Hepatocyte (in vitro differentiated cells): Measurements from ENCODE around the gene FNDC3B. TPM values are rescaled to one million over a fixed set of nuclear protein-coding genes. Genes with fewer than 3 reads are reported as not detected.

ENCODE experiments used
- DNase-seq: peaks from one replicate; pipeline ENCODE4 v3.0.0-alpha.2; 2016; ENCODE audit warnings: low spot score
- H2AFZ ChIP-seq: fragments of 200-600 bp; sonication (generic); 2 replicates; pipeline ENCODE4 v1.6.0; 2016; ENCODE audit warnings: antibody characterized with exemption, mild to moderate bottlenecking
- H3K27ac ChIP-seq: fragments of 200-600 bp; sonication (generic); 2 replicates; pipeline ENCODE4 v1.5.1; 2016; ENCODE audit warnings: mild to moderate bottlenecking
- H3K27me3 ChIP-seq: fragments of 200-600 bp; sonication (generic); 2 replicates; pipeline ENCODE4 v1.6.1; 2016
- H3K36me3 ChIP-seq: fragments of 200-600 bp; sonication (generic); replicated peaks from 2 replicates; pipeline ENCODE4 v1.5.1; 2016; ENCODE audit warnings: low read depth; ENCODE audit not compliant: insufficient read depth
- H3K4me1 ChIP-seq: fragments of 200-600 bp; sonication (generic); 2 replicates; pipeline ENCODE4 v1.5.1; 2016; ENCODE audit warnings: mild to moderate bottlenecking, moderate library complexity; ENCODE audit not compliant: insufficient read depth
- H3K4me2 ChIP-seq: fragments of 200-600 bp; sonication (generic); 2 replicates; pipeline ENCODE4 v1.6.0; 2016
- H3K4me3 ChIP-seq: fragments of 200-600 bp; sonication (generic); 2 replicates; pipeline ENCODE4 v1.5.1; 2016; ENCODE audit warnings: mild to moderate bottlenecking
- H3K79me2 ChIP-seq: fragments of 200-600 bp; sonication (generic); 2 replicates; pipeline ENCODE4 v1.6.0; 2017; ENCODE audit warnings: mild to moderate bottlenecking
- H3K9me2 ChIP-seq: fragments of 200-600 bp; sonication (generic); replicated peaks from 2 replicates; pipeline ENCODE4 v1.6.0; 2017; ENCODE audit warnings: mild to moderate bottlenecking; ENCODE audit not compliant: insufficient read depth
- H3K9me3 ChIP-seq: fragments of 200-600 bp; sonication (generic); 2 replicates; pipeline ENCODE4 v1.5.1; 2016; ENCODE audit warnings: low read depth, mild to moderate bottlenecking
- H4K20me1 ChIP-seq: fragments of 200-600 bp; sonication (generic); 2 replicates; pipeline ENCODE4 v1.6.0; 2016; ENCODE audit warnings: mild to moderate bottlenecking; ENCODE audit not compliant: insufficient read depth, poor library complexity, severe bottlenecking
- CTCF ChIP-seq: fragments of 200-600 bp; sonication (generic); IDR thresholded peaks from 2 replicates; pipeline ENCODE4 v1.5.1; 2016; ENCODE audit warnings: antibody characterized with exemption, mild to moderate bottlenecking; ENCODE audit not compliant: poor library complexity
- EZH2 ChIP-seq: fragments of 200-600 bp; sonication (generic); IDR thresholded peaks from 2 replicates; pipeline ENCODE4 v1.6.1; 2016; ENCODE audit warnings: antibody characterized with exemption, mild to moderate bottlenecking, borderline replicate concordance
- EZH2phosphoT487 ChIP-seq: fragments of 200-600 bp; sonication (generic); IDR thresholded peaks from one replicate; pipeline ENCODE4 v1.6.1; 2018; ENCODE audit warnings: antibody characterized with exemption, mild to moderate bottlenecking, low read depth, moderate library complexity; ENCODE audit not compliant: unreplicated experiment, severe bottlenecking
- WGBS: methylation state at CpG from one replicate; pipeline ENCODE4 v1.1.6; 2016; ENCODE audit warnings: low lambda C conversion rate; ENCODE audit errors: missing lambda C conversion rate; 5-methylcytosine and 5-hydroxymethylcytosine counted together
- polyA plus RNA-seq: library from polyadenylated mRNA; unstranded; fragments of >200 nt; fragmentation: Nextera tagmentation; extraction: Ambion mirVana; gene quantifications from 2 replicates; pipeline ENCODE4 v1.2.1, GENCODE V29; 2016
- total RNA-seq: library from RNA; depleted of rRNA; stranded (reverse); fragments of >200 nt; gene quantifications from 2 replicates; pipeline ENCODE4 v1.2.3, GENCODE V29; 2014

The FNDC3B gene
- total and polyA plus RNA-seq, 2 experiments from 2014 or later: 61.2 to 113 TPM

- TF ChIP-seq EZH2 (no peak), EZH2phosphoT487 (no peak), CTCF (no peak)
These were observed 260.8 kb downstream of the FNDC3B start for GRCh38 chr3:172300187-172300586.

GRCh38 chr3:172300862-172301261, 261.5 kb downstream of the FNDC3B start:
- Histone ChIP-seq H3K4me1 (peaks cover 9% of the 10 kb centered on the region), H3K4me3 (no peak overlapping the region), H3K27me3 (no peaks in the 10 kb centered on the region), H4K20me1 (no peaks in the 10 kb centered on the region), H3K9me3 (no peaks in the 10 kb centered on the region), H3K36me3 (no peaks in the 10 kb centered on the region), H3K9me2 (no peaks in the 10 kb centered on the region), H3K79me2 (peaks cover 3% of the 10 kb centered on the region), H2AFZ (no peak overlapping the region), H3K27ac (no peak overlapping the region), H3K4me2 (no peak overlapping the region)
- 88% methylated on average over 5 of the region's 5 CpGs for WGBS
- DNase-seq: no peak
- TF ChIP-seq EZH2phosphoT487 (no peak), CTCF (no peak)

More at GRCh38 chr3:172300187-172300586, 260.8 kb downstream of the FNDC3B start:
- Histone ChIP-seq H4K20me1 (no peaks in the 10 kb centered on the region), H3K27me3 (no peaks in the 10 kb centered on the region), H3K4me1 (peaks cover 4% of the 10 kb centered on the region), H3K4me2 (no peak overlapping the region), H3K27ac (no peak overlapping the region), H2AFZ (no peak overlapping the region), H3K4me3 (no peak overlapping the region), H3K9me2 (no peaks in the 10 kb centered on the region), H3K36me3 (no peaks in the 10 kb centered on the region), H3K9me3 (no peaks in the 10 kb centered on the region), H3K79me2 (peaks cover 3% of the 10 kb centered on the region)
- WGBS: 67% methylated on average over 2 of the region's 2 CpGs
- DNase-seq: no peak

GRCh38 chr3:172302203-172302602, 262.8 kb downstream of the FNDC3B start:
- WGBS: 96% methylated on average over 2 of the region's 2 CpGs
- Histone ChIP-seq H3K4me3 (no peak overlapping the region), H3K9me2 (no peaks in the 10 kb centered on the region), H3K36me3 (no peaks in the 10 kb centered on the region), H2AFZ (no peak overlapping the region), H3K27ac (no peak overlapping the region), H3K4me1 (peaks cover 15% of the 10 kb centered on the region), H3K9me3 (no peaks in the 10 kb centered on the region), H3K27me3 (no peaks in the 10 kb centered on the region), H3K4me2 (no peak overlapping the region), H3K79me2 (peaks cover 7% of the 10 kb centered on the region), H4K20me1 (no peaks in the 10 kb centered on the region)
- TF ChIP-seq EZH2phosphoT487 (no peak), CTCF (no peak), EZH2 (no peak)
- no peak for DNase-seq

GRCh38 chr3:172303181-172303580, 263.8 kb downstream of the FNDC3B start:
- 100% methylated on average over 4 of the region's 4 CpGs for WGBS

More at GRCh38 chr3:172303181-172303580, 263.8 kb downstream of the FNDC3B start:
- Histone ChIP-seq H3K9me3 (no peaks in the 10 kb centered on the region), H3K79me2 (peaks cover 4% of the 10 kb centered on the region), H3K27ac (no peak overlapping the region), H4K20me1 (no peaks in the 10 kb centered on the region), H3K4me1 (peaks cover 22% of the 10 kb centered on the region), H3K9me2 (no peaks in the 10 kb centered on the region), H3K4me2 (no peak overlapping the region), H3K27me3 (no peaks in the 10 kb centered on the region), H2AFZ (no peak overlapping the region), H3K36me3 (no peaks in the 10 kb centered on the region), H3K4me3 (no peak overlapping the region)
- TF ChIP-seq EZH2 (no peak), EZH2phosphoT487 (no peak), CTCF (no peak)
- DNase-seq: no peak
